Loucy (cell line): ENCODE data around the gene PRDM11.
A peak's percentile ranks its signal among the peaks of the same experiment; 100 is the strongest.

ENCODE experiments used
- H2AFZ ChIP-seq: fragments of 200-600 bp; sonication (generic); 2 replicates; pipeline ENCODE4 v1.6.0; 2016; ENCODE audit warnings: antibody characterized with exemption, mild to moderate bottlenecking, low read length, moderate library complexity
- H3F3A ChIP-seq: fragments of 200-600 bp; 2 replicates; pipeline ENCODE4 v1.6.0; 2016; ENCODE audit warnings: antibody characterized with exemption, low read depth, mild to moderate bottlenecking
- H3K27me3 ChIP-seq: fragments of 200-600 bp; sonication (generic); 2 replicates; pipeline ENCODE4 v1.6.1; 2014; ENCODE audit warnings: low read length, mild to moderate bottlenecking; ENCODE audit not compliant: insufficient read depth, poor library complexity, severe bottlenecking
- H3K36me3 ChIP-seq: fragments of 200-600 bp; sonication (generic); 2 replicates; pipeline ENCODE4 v1.6.1; 2016; ENCODE audit warnings: low read length; ENCODE audit not compliant: insufficient read depth
- H3K4me1 ChIP-seq: fragments of 200-600 bp; sonication (generic); 2 replicates; pipeline ENCODE4 v1.5.1; 2014; ENCODE audit warnings: low read length, mild to moderate bottlenecking; ENCODE audit not compliant: insufficient read depth, poor library complexity, severe bottlenecking
- H3K4me2 ChIP-seq: fragments of 200-600 bp; sonication (generic); 2 replicates; pipeline ENCODE4 v1.6.0; 2014; ENCODE audit warnings: antibody characterized with exemption, low read length, low read depth, mild to moderate bottlenecking; ENCODE audit not compliant: poor library complexity, severe bottlenecking
- H3K4me3 ChIP-seq: fragments of 200-600 bp; sonication (generic); 2 replicates; pipeline ENCODE4 v1.5.1; 2014; ENCODE audit warnings: low read length, mild to moderate bottlenecking, mixed read lengths; ENCODE audit not compliant: poor library complexity, severe bottlenecking
- H3K79me2 ChIP-seq: fragments of 200-600 bp; sonication (generic); 2 replicates; pipeline ENCODE4 v1.6.1; 2014; ENCODE audit warnings: low read length; ENCODE audit not compliant: insufficient read depth
- H3K9ac ChIP-seq: fragments of 200-600 bp; sonication (generic); 2 replicates; pipeline ENCODE4 v1.6.0; 2014; ENCODE audit warnings: mild to moderate bottlenecking, low read depth, low read length, moderate library complexity; ENCODE audit not compliant: poor library complexity, severe bottlenecking
- H3K9me2 ChIP-seq: fragments of 200-600 bp; sonication (generic); replicated peaks from 2 replicates; pipeline ENCODE4 v1.6.1; 2016; ENCODE audit warnings: low read depth, low read length, mixed read lengths
- H3K9me3 ChIP-seq: fragments of 200-600 bp; sonication (generic); 2 replicates; pipeline ENCODE4 v1.6.1; 2014; ENCODE audit warnings: mild to moderate bottlenecking, antibody characterized with exemption, low read length, low read depth; ENCODE audit not compliant: insufficient read depth
- H4K20me1 ChIP-seq: fragments of 200-600 bp; sonication (generic); 2 replicates; pipeline ENCODE4 v1.6.0; 2014; ENCODE audit warnings: antibody characterized with exemption, low read length, mild to moderate bottlenecking; ENCODE audit not compliant: insufficient read depth, poor library complexity, severe bottlenecking
- EZH2phosphoT487 ChIP-seq: fragments of 200-600 bp; IDR thresholded peaks from 2 replicates; pipeline ENCODE4 v1.6.1; 2018; ENCODE audit warnings: antibody characterized with exemption, mild to moderate bottlenecking, moderate library complexity, borderline replicate concordance
- TF ChIP-seq, protein P1 (sequence below): fragments of 200-600 bp; sonication (generic); conservative IDR thresholded peaks from 2 replicates; pipeline ENCODE4 v1.5.1; 2014; ENCODE audit warnings: mild to moderate bottlenecking, antibody characterized with exemption, low read length

PRDM11 gene

DNA sequence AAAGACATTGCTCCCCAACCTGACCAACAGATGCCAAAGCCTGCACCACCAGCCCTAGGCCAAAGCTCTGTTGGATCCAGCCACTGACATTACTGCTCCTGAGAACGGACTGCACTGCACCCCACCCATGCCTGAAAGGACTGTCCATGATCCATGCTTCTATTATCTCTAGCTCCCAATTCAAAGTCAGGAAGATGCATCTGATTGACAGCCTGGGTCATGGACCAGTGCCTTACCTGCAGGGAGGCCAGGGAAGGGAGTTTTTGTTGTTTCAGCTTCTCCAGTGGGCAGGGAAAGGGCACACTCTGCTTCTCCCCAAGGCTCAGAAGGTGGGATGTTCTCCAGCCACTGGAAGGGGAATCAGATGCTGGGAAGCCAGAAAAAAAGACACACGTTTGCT, 4.8 kb upstream of the PRDM11 start:
- Histone ChIP-seq H4K20me1 (no peaks in the 10 kb centered on the region), H3K27me3 (no peaks in the 10 kb centered on the region), H3K36me3 (no peaks in the 10 kb centered on the region), H3K9me3 (no peaks in the 10 kb centered on the region), H3K79me2 (peaks cover 13% of the 10 kb centered on the region), H2AFZ (no peak overlapping the region), H3K9ac (no peak overlapping the region), H3K9me2 (no peaks in the 10 kb centered on the region), H3K4me2 (peak overlapping the region; percentile 48), H3K4me3 (peak overlapping the region; percentile 6), H3F3A (peaks cover 6% of the 10 kb centered on the region; the same call in 1 of the 2 replicates), H3K4me1 (peaks cover 33% of the 10 kb centered on the region)
- TF ChIP-seq EZH2phosphoT487, result no peak
- TF ChIP-seq, protein P1, sequence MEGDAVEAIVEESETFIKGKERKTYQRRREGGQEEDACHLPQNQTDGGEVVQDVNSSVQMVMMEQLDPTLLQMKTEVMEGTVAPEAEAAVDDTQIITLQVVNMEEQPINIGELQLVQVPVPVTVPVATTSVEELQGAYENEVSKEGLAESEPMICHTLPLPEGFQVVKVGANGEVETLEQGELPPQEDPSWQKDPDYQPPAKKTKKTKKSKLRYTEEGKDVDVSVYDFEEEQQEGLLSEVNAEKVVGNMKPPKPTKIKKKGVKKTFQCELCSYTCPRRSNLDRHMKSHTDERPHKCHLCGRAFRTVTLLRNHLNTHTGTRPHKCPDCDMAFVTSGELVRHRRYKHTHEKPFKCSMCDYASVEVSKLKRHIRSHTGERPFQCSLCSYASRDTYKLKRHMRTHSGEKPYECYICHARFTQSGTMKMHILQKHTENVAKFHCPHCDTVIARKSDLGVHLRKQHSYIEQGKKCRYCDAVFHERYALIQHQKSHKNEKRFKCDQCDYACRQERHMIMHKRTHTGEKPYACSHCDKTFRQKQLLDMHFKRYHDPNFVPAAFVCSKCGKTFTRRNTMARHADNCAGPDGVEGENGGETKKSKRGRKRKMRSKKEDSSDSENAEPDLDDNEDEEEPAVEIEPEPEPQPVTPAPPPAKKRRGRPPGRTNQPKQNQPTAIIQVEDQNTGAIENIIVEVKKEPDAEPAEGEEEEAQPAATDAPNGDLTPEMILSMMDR, result no peak

DNA sequence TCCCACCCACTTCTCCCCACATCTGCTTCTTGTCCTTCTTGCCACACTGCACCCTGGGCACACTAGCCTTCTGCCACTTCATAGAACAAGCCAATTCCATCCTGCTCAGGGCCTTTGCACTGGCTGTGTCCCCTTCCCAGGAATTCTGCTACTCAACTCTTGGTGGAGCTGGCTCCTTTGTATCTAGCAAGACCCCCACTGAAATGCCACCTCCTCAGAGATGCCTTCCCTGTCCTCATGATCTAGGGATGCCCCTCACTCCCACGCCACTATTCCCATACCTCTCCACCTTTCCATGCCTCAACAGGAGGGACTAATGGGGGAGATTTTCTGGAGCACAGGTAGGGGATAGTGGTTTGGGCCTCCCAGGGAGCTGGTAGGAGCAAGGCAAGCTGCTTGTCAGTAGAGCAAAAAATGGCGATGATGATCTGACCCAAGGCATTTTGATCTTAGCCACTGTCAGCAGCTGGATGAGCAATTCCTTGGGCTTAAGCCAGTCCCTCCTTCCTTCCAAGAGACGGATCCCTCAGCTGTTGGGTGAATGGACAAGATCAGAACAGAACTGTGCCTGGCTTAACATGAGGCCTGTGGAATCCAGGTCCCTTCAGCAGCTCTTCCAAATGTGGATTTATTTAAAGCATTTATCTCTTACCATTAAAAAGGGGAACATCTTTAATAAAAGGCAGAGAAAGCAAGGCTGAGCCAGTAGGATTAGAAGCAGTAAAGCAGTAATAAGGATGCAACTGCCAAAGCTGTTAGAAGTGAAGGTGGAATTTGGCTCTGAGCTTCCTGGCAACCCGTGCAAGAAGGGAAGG, 4.0 kb upstream of the PRDM11 start:
- Histone ChIP-seq H3K4me1 (peaks cover 34% of the 10 kb centered on the region), H3K9ac (no peak overlapping the region), H4K20me1 (no peaks in the 10 kb centered on the region), H3K9me3 (no peaks in the 10 kb centered on the region), H3K4me2 (no peak overlapping the region), H3K27me3 (no peaks in the 10 kb centered on the region), H3K9me2 (no peaks in the 10 kb centered on the region), H2AFZ (no peak overlapping the region), H3K36me3 (no peaks in the 10 kb centered on the region), H3K79me2 (peaks cover 16% of the 10 kb centered on the region), H3F3A (peaks cover 6% of the 10 kb centered on the region; the same call in 1 of the 2 replicates), H3K4me3 (no peak overlapping the region)
- TF ChIP-seq, protein P1, result no peak
- TF ChIP-seq EZH2phosphoT487, result no peak

DNA sequence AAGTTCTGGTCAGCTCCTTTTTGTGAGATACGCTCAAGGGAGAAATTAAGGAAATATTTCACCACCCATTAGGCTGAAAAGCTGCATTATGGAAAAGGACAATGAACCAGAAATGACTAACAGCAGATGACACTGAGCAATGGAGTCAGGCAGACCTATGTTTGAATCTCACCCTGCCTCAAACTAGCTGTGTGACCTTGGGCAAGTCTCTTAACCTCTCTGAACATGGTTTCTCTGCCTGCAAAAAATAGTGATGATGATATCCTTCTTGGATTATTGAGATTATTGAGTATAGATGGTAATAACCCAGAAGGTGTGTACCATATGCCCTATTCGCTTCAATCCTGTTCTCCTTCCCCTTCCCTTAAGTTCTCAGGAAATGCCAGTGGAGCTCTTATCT, 2.9 kb upstream of the PRDM11 start:
- TF ChIP-seq, protein P1, result no peak
- TF ChIP-seq EZH2phosphoT487, result no peak
- no peaks in the 10 kb centered on the region for H3K9me3 ChIP-seq

More for the DNA sequence above, 2.9 kb upstream of the PRDM11 start:
- H3K36me3 ChIP-seq, result no peaks in the 10 kb centered on the region
- no peak overlapping the region for H3K4me3 ChIP-seq
- H3K27me3 ChIP-seq, result no peaks in the 10 kb centered on the region
- peaks cover 6% of the 10 kb centered on the region; the same call in 1 of the 2 replicates for H3F3A ChIP-seq
- H3K4me1 ChIP-seq, result peaks cover 44% of the 10 kb centered on the region
- peaks cover 27% of the 10 kb centered on the region for H3K79me2 ChIP-seq
- H4K20me1 ChIP-seq, result peaks cover 5% of the 10 kb centered on the region
- H2AFZ ChIP-seq, result no peak overlapping the region
- no peak overlapping the region for H3K4me2 ChIP-seq
- no peak overlapping the region for H3K9ac ChIP-seq
- no peaks in the 10 kb centered on the region for H3K9me2 ChIP-seq
